ENCODE data around the gene KIFC1.

DNA sequence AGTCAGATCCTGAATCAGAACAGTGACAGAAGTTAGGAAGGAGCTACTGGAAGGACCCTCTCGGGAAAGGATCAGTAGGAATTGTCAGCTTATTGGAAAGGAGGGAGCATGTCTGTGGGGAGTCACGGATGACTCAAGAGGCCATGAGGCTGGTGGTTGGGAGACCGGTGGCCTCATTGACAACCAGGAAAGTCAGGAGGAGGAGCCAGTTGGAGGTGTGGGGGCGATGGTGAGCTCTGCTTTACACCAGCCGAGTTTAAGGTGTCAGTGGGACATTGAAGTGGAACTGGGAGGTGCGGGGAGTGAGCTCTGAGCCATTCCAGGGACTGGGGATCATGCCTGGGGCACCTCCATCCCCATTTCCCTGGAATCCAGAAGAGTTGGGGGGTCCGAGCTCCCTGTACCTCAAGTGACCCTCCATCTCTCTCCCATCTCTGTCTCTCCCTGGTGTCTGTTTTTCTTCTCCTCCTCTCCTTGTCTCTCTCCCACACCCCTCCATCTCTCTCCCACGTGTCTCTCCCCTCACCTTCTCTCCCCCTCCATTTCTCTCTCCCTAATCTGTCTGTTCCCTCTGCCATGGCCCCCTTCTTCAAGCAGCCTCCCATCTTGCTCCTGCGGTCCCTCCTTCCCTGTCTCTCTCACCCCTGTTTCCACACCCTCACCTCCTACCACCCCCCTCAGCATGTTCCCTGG lies 48.5 kb downstream of the KIFC1 start:
- TF ChIP-seq, protein P1, sequence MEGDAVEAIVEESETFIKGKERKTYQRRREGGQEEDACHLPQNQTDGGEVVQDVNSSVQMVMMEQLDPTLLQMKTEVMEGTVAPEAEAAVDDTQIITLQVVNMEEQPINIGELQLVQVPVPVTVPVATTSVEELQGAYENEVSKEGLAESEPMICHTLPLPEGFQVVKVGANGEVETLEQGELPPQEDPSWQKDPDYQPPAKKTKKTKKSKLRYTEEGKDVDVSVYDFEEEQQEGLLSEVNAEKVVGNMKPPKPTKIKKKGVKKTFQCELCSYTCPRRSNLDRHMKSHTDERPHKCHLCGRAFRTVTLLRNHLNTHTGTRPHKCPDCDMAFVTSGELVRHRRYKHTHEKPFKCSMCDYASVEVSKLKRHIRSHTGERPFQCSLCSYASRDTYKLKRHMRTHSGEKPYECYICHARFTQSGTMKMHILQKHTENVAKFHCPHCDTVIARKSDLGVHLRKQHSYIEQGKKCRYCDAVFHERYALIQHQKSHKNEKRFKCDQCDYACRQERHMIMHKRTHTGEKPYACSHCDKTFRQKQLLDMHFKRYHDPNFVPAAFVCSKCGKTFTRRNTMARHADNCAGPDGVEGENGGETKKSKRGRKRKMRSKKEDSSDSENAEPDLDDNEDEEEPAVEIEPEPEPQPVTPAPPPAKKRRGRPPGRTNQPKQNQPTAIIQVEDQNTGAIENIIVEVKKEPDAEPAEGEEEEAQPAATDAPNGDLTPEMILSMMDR (IDR thresholded peaks at IDR 0.05; ENCODE audit: borderline replicate concordance, extremely low read depth, low read length, poor library complexity, severe bottlenecking): no peak
- no peak for TF ChIP-seq EZH2 (IDR thresholded peaks at IDR 0.05; ENCODE audit: borderline replicate concordance, low read depth, low read length, severe bottlenecking)

All from DND-41 (cell line).